Measurements from ENCODE around the gene DHRS11.

DHRS11 gene

GRCh38 chr17:36616061-36617029, 24.7 kb downstream of the DHRS11 start:
- no peak for DNase-seq

GRCh38 chr17:36617773-36618172, 26.1 kb downstream of the DHRS11 start:
- DNase-seq, result no peak

- DNase-seq, result no peak
Measured at GRCh38 chr17:36623281-36623680, 31.6 kb downstream of the DHRS11 start.

- no peak for DNase-seq
Measured at GRCh38 chr17:36625188-36625587, 33.5 kb downstream of the DHRS11 start.

- no peak for DNase-seq
Measured at GRCh38 chr17:36627101-36627500, 35.4 kb downstream of the DHRS11 start.

GRCh38 chr17:36628576-36628975, 36.9 kb downstream of the DHRS11 start:
- DNase-seq, result no peak

GRCh38 chr17:36629252-36629847, 37.7 kb downstream of the DHRS11 start:
- DNase-seq, result no peak

- no peak for DNase-seq
Measured at GRCh38 chr17:36629970-36630502, 38.4 kb downstream of the DHRS11 start.

GRCh38 chr17:36631022-36631421, 39.3 kb downstream of the DHRS11 start:
- no peak for DNase-seq

GRCh38 chr17:36632916-36633771, 41.5 kb downstream of the DHRS11 start:
- no peak for DNase-seq

GRCh38 chr17:36640346-36640745, 48.7 kb downstream of the DHRS11 start:
- DNase-seq, result no peak

GRCh38 chr17:36640836-36641235, 49.2 kb downstream of the DHRS11 start:
- no peak for DNase-seq

- no peak for DNase-seq
Measured at GRCh38 chr17:36641331-36641876, 49.7 kb downstream of the DHRS11 start.

GRCh38 chr17:36641877-36642845, 50.5 kb downstream of the DHRS11 start:
- no peak for DNase-seq

GRCh38 chr17:36643086-36643685, 51.5 kb downstream of the DHRS11 start:
- no peak for DNase-seq

- no peak for DNase-seq
Measured at GRCh38 chr17:36645422-36645821, 53.7 kb downstream of the DHRS11 start.

GRCh38 chr17:36647636-36648035, 56.0 kb downstream of the DHRS11 start:
- DNase-seq, result no peak

GRCh38 chr17:36650096-36650775, 58.6 kb downstream of the DHRS11 start:
- no peak for DNase-seq
